Chondrocyte (in vitro differentiated cells): ENCODE measurements around the gene PHIP. TPM values are rescaled to one million over a fixed set of nuclear protein-coding genes. Genes with fewer than 3 reads are reported as not detected.
"Not testable (repeated sequence)": the region's sequence is repeated elsewhere in the genome, so short reads cannot be mapped to it uniquely, and the experiment has no call there.

ENCODE experiments used
- DNase-seq: peaks from one replicate; pipeline ENCODE4 v3.0.0; 2021; ENCODE audit warnings: mixed read lengths, low spot score
- H3K27ac Mint-ChIP-seq: one replicate; pipeline ENCODE4 v1.8.0; 2021; ENCODE audit warnings: mild to moderate bottlenecking, moderate library complexity, mixed read lengths; ENCODE audit not compliant: unreplicated experiment
- H3K27me3 Mint-ChIP-seq: 2 replicates; pipeline ENCODE4 v1.8.0; 2021; ENCODE audit warnings: low read depth, mixed read lengths
- H3K36me3 Mint-ChIP-seq: 2 replicates; pipeline ENCODE4 v1.8.0; 2021; ENCODE audit warnings: low read depth, mixed read lengths
- H3K4me1 Mint-ChIP-seq: 2 replicates; pipeline ENCODE4 v1.8.0; 2021; ENCODE audit warnings: low read depth, mild to moderate bottlenecking, mixed read lengths
- H3K4me3 Mint-ChIP-seq: one replicate; pipeline ENCODE4 v1.8.0; 2021; ENCODE audit warnings: mild to moderate bottlenecking, moderate library complexity, mixed read lengths; ENCODE audit not compliant: unreplicated experiment
- H3K9me3 Mint-ChIP-seq: 2 replicates; pipeline ENCODE4 v1.8.0; 2021; ENCODE audit warnings: low read depth, mixed read lengths
- total RNA-seq: library from RNA; stranded (reverse); gene quantifications from 3 replicates; pipeline ENCODE4 v1.2.1, GENCODE V29; 2021
- TF ChIP-seq, protein P1 (sequence below): fragments of 200-600 bp; sonication (generic); IDR thresholded peaks from 2 replicates; pipeline ENCODE4 v1.5.0; 2021; ENCODE audit warnings: antibody characterized with exemption, mild to moderate bottlenecking, moderate library complexity

Gene PHIP
- total RNA-seq, 1 donor from 2014 or later, result 11.9 TPM

DNA sequence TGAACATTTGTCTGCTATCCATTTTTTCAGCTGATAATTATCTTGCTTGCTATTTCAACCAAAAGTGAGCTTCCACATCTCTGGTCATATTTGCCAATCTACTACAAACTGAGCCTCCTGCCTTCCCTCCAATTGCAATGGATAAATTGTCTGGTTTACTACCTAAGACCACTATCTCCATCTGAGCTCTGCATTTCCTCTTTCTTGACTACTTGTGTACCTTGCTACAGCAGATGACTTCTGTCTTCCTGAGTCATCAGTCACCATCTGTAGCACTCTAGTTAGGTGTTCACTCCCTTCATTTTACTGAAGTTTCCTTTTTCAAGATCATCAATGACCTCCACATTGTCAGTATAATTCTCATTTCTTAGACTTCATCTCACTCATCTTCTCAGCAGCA, 33.5 kb upstream of the PHIP start:
- Mint-ChIP-seq H3K27ac (no peak overlapping the region), H3K4me3 (no peak overlapping the region), H3K27me3 (no peaks in the 10 kb centered on the region), H3K36me3 (no peaks in the 10 kb centered on the region), H3K4me1 (no peaks in the 10 kb centered on the region), H3K9me3 (no peaks in the 10 kb centered on the region)
- TF ChIP-seq, protein P1, sequence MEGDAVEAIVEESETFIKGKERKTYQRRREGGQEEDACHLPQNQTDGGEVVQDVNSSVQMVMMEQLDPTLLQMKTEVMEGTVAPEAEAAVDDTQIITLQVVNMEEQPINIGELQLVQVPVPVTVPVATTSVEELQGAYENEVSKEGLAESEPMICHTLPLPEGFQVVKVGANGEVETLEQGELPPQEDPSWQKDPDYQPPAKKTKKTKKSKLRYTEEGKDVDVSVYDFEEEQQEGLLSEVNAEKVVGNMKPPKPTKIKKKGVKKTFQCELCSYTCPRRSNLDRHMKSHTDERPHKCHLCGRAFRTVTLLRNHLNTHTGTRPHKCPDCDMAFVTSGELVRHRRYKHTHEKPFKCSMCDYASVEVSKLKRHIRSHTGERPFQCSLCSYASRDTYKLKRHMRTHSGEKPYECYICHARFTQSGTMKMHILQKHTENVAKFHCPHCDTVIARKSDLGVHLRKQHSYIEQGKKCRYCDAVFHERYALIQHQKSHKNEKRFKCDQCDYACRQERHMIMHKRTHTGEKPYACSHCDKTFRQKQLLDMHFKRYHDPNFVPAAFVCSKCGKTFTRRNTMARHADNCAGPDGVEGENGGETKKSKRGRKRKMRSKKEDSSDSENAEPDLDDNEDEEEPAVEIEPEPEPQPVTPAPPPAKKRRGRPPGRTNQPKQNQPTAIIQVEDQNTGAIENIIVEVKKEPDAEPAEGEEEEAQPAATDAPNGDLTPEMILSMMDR, result no peak
- no peak for DNase-seq

DNA sequence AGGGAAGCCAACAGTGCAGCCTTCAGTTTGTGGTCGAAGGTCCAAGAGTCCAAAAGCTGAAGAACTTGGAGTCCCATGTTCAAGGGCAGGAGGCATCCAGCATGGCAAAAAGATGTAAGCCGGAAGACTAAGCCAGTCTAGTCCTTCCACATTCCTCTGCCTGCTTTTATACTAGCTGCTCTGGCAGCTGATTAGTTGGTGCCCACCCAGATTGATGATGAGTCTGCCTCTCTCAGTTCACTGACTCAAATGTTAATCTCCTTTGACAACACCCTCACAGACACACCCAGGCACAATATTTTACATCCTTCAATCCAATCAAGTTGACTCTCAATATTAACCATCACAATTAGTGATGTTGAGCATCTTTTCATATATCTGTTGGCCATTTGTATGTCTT, 23.1 kb upstream of the PHIP start:
- TF ChIP-seq, protein P1, result no peak
- Mint-ChIP-seq H3K9me3 (peaks cover 8% of the 10 kb centered on the region), H3K36me3 (peaks cover 3% of the 10 kb centered on the region), H3K27me3 (peaks cover 8% of the 10 kb centered on the region), H3K4me3 (no peak overlapping the region), H3K4me1 (no peaks in the 10 kb centered on the region), H3K27ac (no peak overlapping the region)
- DNase-seq, result no peak

DNA sequence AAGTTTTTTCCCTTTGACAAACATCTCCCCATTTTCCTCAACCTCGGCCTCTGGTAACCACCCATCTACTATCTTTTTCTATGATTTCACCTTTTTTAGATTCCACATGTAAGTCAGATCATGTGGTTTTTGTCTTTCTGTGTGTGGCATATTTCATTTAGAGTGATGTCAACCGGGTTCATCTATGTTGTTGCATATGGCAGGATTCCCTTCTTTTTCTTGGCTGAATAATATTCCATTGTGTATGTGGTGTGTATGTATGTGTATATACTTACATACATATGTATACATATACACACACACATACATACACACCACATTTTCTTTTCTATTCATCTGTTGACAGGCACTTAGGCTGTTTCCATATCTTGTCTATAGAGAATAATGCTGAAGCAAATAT, 22.2 kb upstream of the PHIP start:
- Mint-ChIP-seq H3K9me3 (peaks cover 8% of the 10 kb centered on the region), H3K27me3 (peaks cover 8% of the 10 kb centered on the region)

DNA sequence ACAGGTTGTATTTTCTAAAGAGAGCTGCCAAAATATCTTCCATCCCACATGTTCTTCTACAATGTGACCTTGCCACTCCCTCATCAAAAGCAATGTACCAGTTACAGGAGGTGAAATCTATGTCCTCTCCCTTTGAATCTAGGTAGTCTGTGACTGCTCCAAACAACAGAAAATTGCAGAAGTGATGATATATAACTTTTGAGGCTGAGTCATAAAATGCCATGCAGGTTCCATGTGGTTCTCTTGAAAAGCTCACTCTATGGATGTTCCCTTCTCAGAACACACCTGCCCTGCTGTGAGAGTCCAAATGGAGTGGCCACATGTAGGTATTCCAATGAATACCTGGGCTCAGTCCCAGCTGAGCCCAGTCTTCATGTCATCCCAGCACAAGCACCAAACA, 16.9 kb upstream of the PHIP start:
- TF ChIP-seq, protein P1, result no peak
- H3K27me3 Mint-ChIP-seq, result peaks cover 15% of the 10 kb centered on the region
- no peak for DNase-seq
- no peak overlapping the region for H3K27ac Mint-ChIP-seq
- H3K36me3 Mint-ChIP-seq, result peaks cover 3% of the 10 kb centered on the region
- H3K4me3 Mint-ChIP-seq, result no peak overlapping the region
- peaks cover 4% of the 10 kb centered on the region for H3K9me3 Mint-ChIP-seq
- H3K4me1 Mint-ChIP-seq, result no peaks in the 10 kb centered on the region

More for the DNA sequence above, 22.2 kb upstream of the PHIP start:
- TF ChIP-seq, protein P1, result no peak
- no peak for DNase-seq
- H3K4me1 Mint-ChIP-seq, result no peaks in the 10 kb centered on the region
- no peak overlapping the region for H3K4me3 Mint-ChIP-seq
- peaks cover 3% of the 10 kb centered on the region for H3K36me3 Mint-ChIP-seq
- no peak overlapping the region for H3K27ac Mint-ChIP-seq

DNA sequence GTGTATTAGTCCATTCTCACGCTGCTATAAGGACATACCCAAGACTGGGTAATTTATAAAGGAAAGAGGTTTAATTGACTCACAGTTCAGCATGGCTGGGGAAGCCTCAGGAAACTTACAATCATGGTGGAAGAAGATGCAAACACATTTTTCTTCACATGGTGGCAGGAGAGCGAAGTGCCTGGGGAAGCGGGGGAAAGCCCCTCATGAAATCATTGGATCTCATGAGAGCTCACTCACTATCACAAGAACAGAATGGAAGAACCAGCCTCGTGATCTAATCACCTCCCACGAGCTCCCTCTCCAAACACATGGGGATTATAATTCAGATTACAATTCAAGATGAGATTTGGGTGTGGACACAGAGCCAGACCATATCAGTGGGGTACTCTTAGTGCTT, 13.7 kb upstream of the PHIP start:
- H3K9me3 Mint-ChIP-seq, H3K4me3 Mint-ChIP-seq, H3K36me3 Mint-ChIP-seq: not testable (repeated sequence)

DNA sequence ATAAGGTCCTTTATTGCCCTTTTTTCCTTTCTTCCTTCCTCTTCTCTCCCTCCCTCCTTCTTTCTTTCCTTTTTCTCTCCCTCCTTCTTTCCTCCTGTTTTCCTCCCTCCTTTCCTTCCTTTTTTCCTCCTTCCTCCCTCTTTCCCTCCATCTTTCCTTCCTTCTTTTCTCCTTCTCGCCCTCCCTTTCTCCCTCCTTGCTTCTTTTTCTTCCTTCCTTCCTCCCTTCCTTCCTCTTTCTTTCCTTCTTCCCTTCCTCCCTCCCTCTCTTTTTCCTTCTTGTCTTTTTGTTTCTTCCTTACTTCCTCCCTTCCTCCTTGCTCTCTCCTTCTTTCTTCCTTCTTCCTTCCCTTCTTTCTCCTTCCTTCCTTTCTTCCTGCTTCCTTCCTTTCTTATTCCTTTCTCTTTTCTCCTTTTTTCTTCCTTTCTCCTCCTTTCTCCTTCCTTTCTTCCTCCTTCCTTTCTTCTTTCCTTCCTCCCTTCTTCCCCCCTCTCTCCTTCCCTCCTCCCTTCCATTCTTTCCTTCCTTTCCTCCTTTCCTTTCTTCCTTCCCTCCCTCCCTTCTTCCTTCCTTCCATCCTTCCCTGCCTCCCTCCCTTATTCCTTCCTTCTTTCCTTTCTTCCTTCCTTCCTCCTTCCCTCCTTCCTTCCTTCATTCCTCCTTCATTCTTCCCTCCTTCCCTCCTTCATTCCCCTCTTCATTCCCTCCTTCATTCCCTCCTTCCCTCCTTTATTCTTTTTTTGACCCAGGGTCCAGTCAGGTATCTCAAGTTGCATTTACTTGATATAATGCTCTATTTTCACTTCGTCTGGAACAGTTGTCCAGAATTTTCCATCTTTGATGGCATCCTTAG, 11.7 kb upstream of the PHIP start:
- Mint-ChIP-seq H3K4me3 (no peak overlapping the region), H3K4me1 (no peaks in the 10 kb centered on the region), H3K36me3 (no peaks in the 10 kb centered on the region), H3K27ac (no peak overlapping the region), H3K9me3 (no peaks in the 10 kb centered on the region), H3K27me3 (peaks cover 10% of the 10 kb centered on the region)
- no peak for DNase-seq
- TF ChIP-seq, protein P1, result no peak

More for the DNA sequence above, 13.7 kb upstream of the PHIP start:
- DNase-seq, H3K27ac Mint-ChIP-seq, H3K4me1 Mint-ChIP-seq: not testable (repeated sequence)
- peaks cover 14% of the 10 kb centered on the region for H3K27me3 Mint-ChIP-seq
